IMR-90 (cell line): ENCODE measurements around the gene GAS7. TPM values are rescaled to one million over a fixed set of nuclear protein-coding genes. Genes with fewer than 3 reads are reported as not detected.

Source experiments
- ATAC-seq: fragments of 200-7000 bp; cut with Tn5 transposase; 2 replicates; pipeline ENCODE4 v1.9.1; 2020; ENCODE audit warnings: low read depth, mild to moderate bottlenecking, moderate library complexity
- BruUV-seq: library from RNA; stranded (reverse); fragments of 400-500 nt; replicated peaks from 2 replicates; lab custom pipeline; 2021; lab: Mats Ljungman, UMichigan
- CTCF ChIA-PET: fragments of 300-600 bp; formaldehyde crosslinking; extraction: SDS; loops from one replicate; lab custom pipeline; 2021; ENCODE audit warnings: antibody characterized with exemption; lab: Yijun Ruan, JAX
- POLR2A ChIA-PET: fragments of 300-600 bp; sonication (Branson Sonifier 250); formaldehyde crosslinking; loops from one replicate; lab custom pipeline; 2022; ENCODE audit warnings: antibody characterized with exemption; ENCODE audit not compliant: unreplicated experiment; lab: Charles Lee
- DNase-seq: peaks from one replicate; pipeline ENCODE4 v3.0.0; 2013
- H2AFZ ChIP-seq: replicated peaks from 2 replicates; pipeline ENCODE3; 2013; ENCODE audit warnings: low read length, mild to moderate bottlenecking; ENCODE audit not compliant: poor library complexity
- H2AK5ac ChIP-seq: 2 replicates; pipeline ENCODE4 v1.6.1; 2013; ENCODE audit warnings: low read depth, low read length, inconsistent platforms
- H2AK9ac ChIP-seq: replicated peaks from 2 replicates; pipeline ENCODE3; 2013; ENCODE audit warnings: mild to moderate bottlenecking, low read depth, low read length, moderate library complexity; ENCODE audit not compliant: poor library complexity
- H2BK120ac ChIP-seq: 2 replicates; pipeline ENCODE4 v1.6.1; 2013; ENCODE audit warnings: low read depth, low read length, inconsistent platforms
- H2BK15ac ChIP-seq: 3 replicates; pipeline ENCODE4 v1.6.1; 2013; ENCODE audit warnings: low read depth, low read length, inconsistent platforms
- H2BK20ac ChIP-seq: 2 replicates; pipeline ENCODE4 v1.6.1; 2013; ENCODE audit warnings: low read depth, mild to moderate bottlenecking, inconsistent platforms, low read length, moderate library complexity
- H2BK5ac ChIP-seq: 2 replicates; pipeline ENCODE4 v1.6.1; 2013; ENCODE audit warnings: mild to moderate bottlenecking, low read depth, low read length, inconsistent platforms; ENCODE audit not compliant: poor library complexity, severe bottlenecking
- H3K14ac ChIP-seq: replicated peaks from 2 replicates; pipeline ENCODE4 v1.6.1; 2013; ENCODE audit warnings: low read depth, low read length, inconsistent platforms
- H3K18ac ChIP-seq: 2 replicates; pipeline ENCODE4 v1.6.1; 2013; ENCODE audit warnings: low read depth, low read length, control low read depth
- H3K23ac ChIP-seq: 2 replicates; pipeline ENCODE4 v1.6.1; 2013; ENCODE audit warnings: low read depth, low read length, inconsistent platforms
- H3K27ac ChIP-seq: 2 replicates; pipeline ENCODE4 v1.5.1; 2013; ENCODE audit warnings: mild to moderate bottlenecking, control low read depth, low read length; ENCODE audit not compliant: insufficient read depth
- H3K27me3 ChIP-seq: 2 replicates; pipeline ENCODE4 v1.6.1; 2013; ENCODE audit warnings: low read length; ENCODE audit not compliant: control insufficient read depth, insufficient read depth
- H3K36me3 ChIP-seq: 2 replicates; pipeline ENCODE4 v1.6.1; 2013; ENCODE audit warnings: low read length, mixed read lengths; ENCODE audit not compliant: control insufficient read depth, insufficient read depth
- H3K4ac ChIP-seq: 2 replicates; pipeline ENCODE4 v1.6.1; 2013; ENCODE audit warnings: low read depth, low read length, inconsistent platforms
- H3K4me1 ChIP-seq: 2 replicates; pipeline ENCODE4 v1.6.1; 2013; ENCODE audit warnings: low read length, mixed read lengths; ENCODE audit not compliant: control insufficient read depth, insufficient read depth
- H3K4me2 ChIP-seq: 2 replicates; pipeline ENCODE4 v1.6.1; 2013; ENCODE audit warnings: low read depth, mild to moderate bottlenecking, control low read depth, low read length, moderate library complexity
- H3K4me3 ChIP-seq: 2 replicates; pipeline ENCODE4 v1.5.1; 2013; ENCODE audit warnings: low read depth, mild to moderate bottlenecking, control low read depth, low read length, moderate library complexity; ENCODE audit not compliant: insufficient read depth
- H3K56ac ChIP-seq: 2 replicates; pipeline ENCODE4 v1.6.1; 2013; ENCODE audit warnings: low read length, inconsistent platforms; ENCODE audit not compliant: insufficient read depth; ENCODE audit errors: extremely low read depth
- H3K79me1 ChIP-seq, 2 experiments: 2 replicates each; pipeline ENCODE4 v1.6.1; 2013; ENCODE audit warnings: low read length in 2 of 2, inconsistent platforms in 1 of 2, low read depth in 1 of 2
- H3K9ac ChIP-seq: 2 replicates; pipeline ENCODE4 v1.6.1; 2013; ENCODE audit warnings: low read depth, low read length, control low read depth
- H3K9me1 ChIP-seq: 2 replicates; pipeline ENCODE4 v1.6.1; 2013; ENCODE audit warnings: low read length, inconsistent platforms; ENCODE audit not compliant: insufficient read depth
- H3K9me3 ChIP-seq: 2 replicates; pipeline ENCODE4 v1.6.1; 2013; ENCODE audit warnings: low read length; ENCODE audit not compliant: control insufficient read depth, insufficient read depth
- H4K20me1 ChIP-seq: 2 replicates; pipeline ENCODE4 v1.6.1; 2013; ENCODE audit warnings: low read length, inconsistent platforms; ENCODE audit not compliant: insufficient read depth
- H4K5ac ChIP-seq: 2 replicates; pipeline ENCODE4 v1.6.1; 2013; ENCODE audit warnings: mild to moderate bottlenecking, low read depth, low read length, control low read depth
- H4K8ac ChIP-seq, 2 experiments: 2 replicates each; pipeline ENCODE4 v1.6.1; 2013; ENCODE audit warnings: low read depth in 2 of 2, low read length in 2 of 2, control low read depth in 1 of 2, inconsistent platforms in 1 of 2
- H4K91ac ChIP-seq: 2 replicates; pipeline ENCODE4 v1.6.1; 2013; ENCODE audit warnings: low read depth, low read length, inconsistent platforms; ENCODE audit not compliant: insufficient read depth
- MAFK ChIP-seq: IDR thresholded peaks from 2 replicates; pipeline ENCODE4 v1.6.1; 2012; ENCODE audit warnings: low read depth, low read length, improper control_type of control experiment
- MAZ ChIP-seq: IDR thresholded peaks from 2 replicates; pipeline ENCODE4 v1.6.1; 2012; ENCODE audit warnings: low read depth, mild to moderate bottlenecking, low read length, improper control_type of control experiment, moderate library complexity, borderline replicate concordance
- POLR2A ChIP-seq: IDR thresholded peaks from 2 replicates; pipeline ENCODE4 v1.6.1; 2012; ENCODE audit warnings: mild to moderate bottlenecking, low read depth, low read length
- RCOR1 ChIP-seq: IDR thresholded peaks from 2 replicates; pipeline ENCODE4 v1.6.1; 2012; ENCODE audit warnings: mild to moderate bottlenecking, low read length, improper control_type of control experiment; ENCODE audit not compliant: insufficient replicate concordance
- WGBS, 2 experiments: methylation state at CpG; one replicate each; pipeline versions ENCODE4 v1.1.5 to v1.1.7; 2013; ENCODE audit warnings: missing lambda C conversion rate in 2 of 2; ENCODE audit not compliant: insufficient read length in 1 of 2; ENCODE audit errors: extremely low coverage in 2 of 2; 5-methylcytosine and 5-hydroxymethylcytosine counted together
- dilution Hi-C: fragments of 300-500 bp; cut with HindIII; formaldehyde crosslinking; loops from one replicate; pipeline ENCODE4 v1.14.3; 2018; ENCODE audit warnings: low sequenced_read_pairs; ENCODE audit not compliant: unreplicated experiment
- in situ Hi-C: fragments of 300-500 bp; cut with MboI; formaldehyde crosslinking; loops from 3 replicates; pipeline ENCODE4 v1.14.3; 2019; ENCODE audit warnings: low sequenced_read_pairs, inconsistent platforms, mixed read lengths
- intact Hi-C: fragments of 100-400 bp; cut with micrococcal nuclease; formaldehyde crosslinking; loops from 2 replicates; pipeline ENCODE4 v1.10.0; 2022
- polyA plus RNA-seq, 3 experiments: library from polyadenylated mRNA; depleted of rRNA; stranded (reverse); fragments of >200 nt; gene quantifications; 2 replicates each; pipeline ENCODE4 v1.2.3, GENCODE V29; 2012; ENCODE audit warnings: low replicate concordance in 1 of 3
- total RNA-seq: library from RNA; depleted of rRNA; stranded (reverse); fragments of >200 nt; gene quantifications from 2 replicates; pipeline ENCODE4 v1.2.3, GENCODE V29; 2012
- TF ChIP-seq, protein P1 (sequence below): fragments of 150-350 bp; IDR thresholded peaks from 2 replicates; pipeline ENCODE4 v1.6.1; 2016; ENCODE audit warnings: low read depth, mild to moderate bottlenecking, low read length, moderate library complexity, borderline replicate concordance
- TF ChIP-seq, protein P2 (sequence below): conservative IDR thresholded peaks from 2 replicates; pipeline ENCODE4 v1.5.1; 2012; ENCODE audit warnings: mild to moderate bottlenecking, low read depth, low read length, improper control_type of control experiment

The GAS7 gene
- total and polyA plus RNA-seq, 2 of the 4 experiments (the other 2 are of a cell fraction) = 4.6 to 5.0 TPM

DNA sequence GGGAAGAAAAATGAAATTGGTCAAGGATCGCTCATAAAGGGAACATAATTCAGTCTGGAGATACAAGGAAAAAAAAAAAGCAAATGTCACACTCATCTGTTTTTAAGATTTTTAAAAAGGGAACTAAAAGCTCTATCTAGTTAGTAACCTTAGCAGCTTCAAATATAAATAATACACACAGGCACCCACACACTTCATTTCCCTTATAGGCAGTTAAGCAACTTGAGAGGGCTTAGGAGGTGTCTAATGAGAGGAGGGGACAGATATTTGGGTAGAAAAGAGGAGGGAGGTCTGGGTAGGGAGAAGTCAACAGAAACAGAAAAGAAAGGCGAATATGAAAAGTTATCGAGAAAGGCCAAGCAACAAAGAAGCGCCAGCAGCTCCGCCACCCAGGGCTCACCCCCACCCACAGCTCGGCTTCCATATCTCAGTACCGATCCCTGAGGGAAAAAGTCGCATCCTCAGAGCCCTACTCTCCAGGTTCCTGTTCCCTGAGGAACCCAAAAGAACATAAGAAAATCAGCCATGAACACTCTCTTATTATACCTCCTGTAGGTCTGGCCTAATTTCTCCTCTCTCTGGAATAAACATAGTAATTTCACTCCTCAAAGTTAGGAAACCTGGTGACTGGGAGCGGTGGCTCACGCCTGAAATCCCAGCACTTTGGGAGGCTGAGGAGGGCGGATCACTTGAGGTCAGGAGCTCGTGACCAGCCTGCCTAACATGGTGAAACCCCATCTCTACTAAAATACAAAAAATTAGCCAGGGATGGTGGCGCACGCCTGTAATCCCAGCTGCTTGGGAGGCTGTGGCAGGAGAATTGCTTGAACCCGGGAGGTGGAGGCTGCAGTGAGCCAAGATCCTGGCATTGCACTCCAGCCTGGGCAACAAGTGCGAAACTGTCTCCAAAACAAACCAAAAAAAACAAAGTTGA lies 223.7 kb downstream of the GAS7 start (continued):
- TF ChIP-seq MAFK = no peak

DNA sequence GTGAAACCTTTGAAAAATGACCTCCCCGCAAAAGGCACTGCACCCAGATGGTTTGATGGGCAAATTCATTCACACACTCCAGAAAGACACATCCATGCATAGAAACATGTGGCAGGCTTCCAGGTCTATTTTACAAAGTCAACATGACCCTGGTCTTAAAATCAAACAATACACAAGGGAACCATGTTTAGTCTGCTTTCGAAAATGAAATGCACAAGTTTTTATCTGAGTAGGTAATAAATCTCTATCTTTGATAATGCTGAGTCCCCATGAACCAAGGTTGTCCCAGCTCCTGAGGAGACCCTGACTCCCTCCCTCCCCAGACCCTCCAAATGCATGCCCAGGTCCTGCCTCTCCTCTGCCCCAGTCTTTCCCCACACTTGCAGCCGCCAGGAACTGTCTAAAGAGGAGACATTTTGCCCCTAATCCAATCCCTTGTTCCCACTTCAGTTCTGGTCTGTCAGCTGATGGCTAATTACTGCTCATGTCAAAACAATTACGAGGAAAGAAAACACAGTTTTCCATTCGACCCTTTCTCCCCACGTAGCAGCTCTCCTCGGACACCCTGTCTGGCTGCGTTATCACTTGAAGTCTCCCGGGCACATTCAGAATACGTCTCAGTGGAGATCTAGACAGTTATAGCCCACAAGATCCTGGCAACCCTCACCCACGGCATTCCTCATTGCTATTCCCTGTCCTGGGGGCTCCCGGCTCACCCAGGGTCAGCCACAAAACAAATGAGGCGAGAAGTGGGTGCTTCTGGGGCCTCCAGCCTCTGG lies 224.5 kb downstream of the GAS7 start:
- BruUV-seq = no TSS peak
- dilution Hi-C loops = no loop called here
- H2BK20ac ChIP-seq = no peak overlapping the region
- no peak for ATAC-seq
- no peaks in the 10 kb centered on the region for H3K27me3 ChIP-seq
- no peak overlapping the region for H2BK120ac ChIP-seq
- intact Hi-C loops = no loop called here
- no peak overlapping the region; the same call in 1 of the 2 replicates for H3K14ac ChIP-seq
- H3K23ac ChIP-seq = no peak overlapping the region
- no peaks in the 10 kb centered on the region for H3K9me1 ChIP-seq
- no peak for DNase-seq
- no peak overlapping the region for H3K9ac ChIP-seq
- in situ Hi-C loops = no loop called here
- H4K91ac ChIP-seq = no peak overlapping the region
- peak overlapping the region; percentile 52 for H2AFZ ChIP-seq
- no peaks in the 10 kb centered on the region for H4K20me1 ChIP-seq
- H4K5ac ChIP-seq = 0 out of 2 replicates have a peak overlapping the region, but pooled peaks have one; percentile 14
- no peak overlapping the region for H2AK9ac ChIP-seq
- ChIA-PET CTCF (no interaction called here), POLR2A (no interaction called here)
- no peaks in the 10 kb centered on the region for H3K36me3 ChIP-seq
- peak overlapping the region; percentile 19; the same call in 1 of the 2 replicates for H3K4me2 ChIP-seq
- H4K8ac ChIP-seq = no peak overlapping the region
- no peaks in the 10 kb centered on the region for H3K9me3 ChIP-seq
- no peak overlapping the region for H3K56ac ChIP-seq
- no peak overlapping the region for H2BK15ac ChIP-seq
- no peaks in the 10 kb centered on the region for H3K79me1 ChIP-seq
- no peak overlapping the region for H3K18ac ChIP-seq
- no peak overlapping the region for H3K4me3 ChIP-seq
- H2BK5ac ChIP-seq = no peak overlapping the region
- peaks cover 12% of the 10 kb centered on the region; the same call in 1 of the 2 replicates for H3K4me1 ChIP-seq
- H2AK5ac ChIP-seq = no peak overlapping the region
- no peak overlapping the region for H3K27ac ChIP-seq
- no peak overlapping the region for H3K4ac ChIP-seq
- WGBS, 2 experiments = 18% methylated on average over 7 of the region's 13 CpGs; no CpG with 5 or more reads in 1 of the 2 experiments
- TF ChIP-seq MAZ (no peak), RCOR1 (no peak), MAFK (no peak), POLR2A (no peak)
- TF ChIP-seq, protein P1, sequence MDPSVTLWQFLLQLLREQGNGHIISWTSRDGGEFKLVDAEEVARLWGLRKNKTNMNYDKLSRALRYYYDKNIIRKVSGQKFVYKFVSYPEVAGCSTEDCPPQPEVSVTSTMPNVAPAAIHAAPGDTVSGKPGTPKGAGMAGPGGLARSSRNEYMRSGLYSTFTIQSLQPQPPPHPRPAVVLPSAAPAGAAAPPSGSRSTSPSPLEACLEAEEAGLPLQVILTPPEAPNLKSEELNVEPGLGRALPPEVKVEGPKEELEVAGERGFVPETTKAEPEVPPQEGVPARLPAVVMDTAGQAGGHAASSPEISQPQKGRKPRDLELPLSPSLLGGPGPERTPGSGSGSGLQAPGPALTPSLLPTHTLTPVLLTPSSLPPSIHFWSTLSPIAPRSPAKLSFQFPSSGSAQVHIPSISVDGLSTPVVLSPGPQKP = no peak
- TF ChIP-seq, protein P2, sequence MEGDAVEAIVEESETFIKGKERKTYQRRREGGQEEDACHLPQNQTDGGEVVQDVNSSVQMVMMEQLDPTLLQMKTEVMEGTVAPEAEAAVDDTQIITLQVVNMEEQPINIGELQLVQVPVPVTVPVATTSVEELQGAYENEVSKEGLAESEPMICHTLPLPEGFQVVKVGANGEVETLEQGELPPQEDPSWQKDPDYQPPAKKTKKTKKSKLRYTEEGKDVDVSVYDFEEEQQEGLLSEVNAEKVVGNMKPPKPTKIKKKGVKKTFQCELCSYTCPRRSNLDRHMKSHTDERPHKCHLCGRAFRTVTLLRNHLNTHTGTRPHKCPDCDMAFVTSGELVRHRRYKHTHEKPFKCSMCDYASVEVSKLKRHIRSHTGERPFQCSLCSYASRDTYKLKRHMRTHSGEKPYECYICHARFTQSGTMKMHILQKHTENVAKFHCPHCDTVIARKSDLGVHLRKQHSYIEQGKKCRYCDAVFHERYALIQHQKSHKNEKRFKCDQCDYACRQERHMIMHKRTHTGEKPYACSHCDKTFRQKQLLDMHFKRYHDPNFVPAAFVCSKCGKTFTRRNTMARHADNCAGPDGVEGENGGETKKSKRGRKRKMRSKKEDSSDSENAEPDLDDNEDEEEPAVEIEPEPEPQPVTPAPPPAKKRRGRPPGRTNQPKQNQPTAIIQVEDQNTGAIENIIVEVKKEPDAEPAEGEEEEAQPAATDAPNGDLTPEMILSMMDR = no peak
